Measurements from ENCODE around the gene BAD. TPM values are rescaled to one million over a fixed set of nuclear protein-coding genes. Genes with fewer than 3 reads are reported as not detected.

The BAD gene
- total RNA-seq, 1 donor from 2014 or later: 47.0 TPM

DNA sequence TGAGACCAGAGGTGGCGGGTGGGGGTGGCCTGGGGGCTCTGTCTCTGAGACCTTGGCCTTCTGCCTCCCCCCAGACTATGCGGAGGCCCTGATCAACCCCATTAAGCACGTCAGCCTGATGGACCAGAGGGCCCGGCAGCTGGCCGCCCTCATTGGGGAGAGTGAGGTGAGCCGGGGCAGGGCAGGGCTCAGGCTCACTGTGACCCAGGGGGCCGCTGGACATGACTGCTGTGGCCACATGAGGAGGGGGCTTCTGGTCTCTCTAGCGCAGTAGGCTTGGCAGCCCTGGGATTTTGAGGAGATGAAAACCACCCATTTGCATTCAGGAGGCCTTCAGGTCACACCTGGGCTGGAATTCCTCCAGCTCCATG is 20.5 kb downstream of the BAD start:
- TF ChIP-seq, protein P1, sequence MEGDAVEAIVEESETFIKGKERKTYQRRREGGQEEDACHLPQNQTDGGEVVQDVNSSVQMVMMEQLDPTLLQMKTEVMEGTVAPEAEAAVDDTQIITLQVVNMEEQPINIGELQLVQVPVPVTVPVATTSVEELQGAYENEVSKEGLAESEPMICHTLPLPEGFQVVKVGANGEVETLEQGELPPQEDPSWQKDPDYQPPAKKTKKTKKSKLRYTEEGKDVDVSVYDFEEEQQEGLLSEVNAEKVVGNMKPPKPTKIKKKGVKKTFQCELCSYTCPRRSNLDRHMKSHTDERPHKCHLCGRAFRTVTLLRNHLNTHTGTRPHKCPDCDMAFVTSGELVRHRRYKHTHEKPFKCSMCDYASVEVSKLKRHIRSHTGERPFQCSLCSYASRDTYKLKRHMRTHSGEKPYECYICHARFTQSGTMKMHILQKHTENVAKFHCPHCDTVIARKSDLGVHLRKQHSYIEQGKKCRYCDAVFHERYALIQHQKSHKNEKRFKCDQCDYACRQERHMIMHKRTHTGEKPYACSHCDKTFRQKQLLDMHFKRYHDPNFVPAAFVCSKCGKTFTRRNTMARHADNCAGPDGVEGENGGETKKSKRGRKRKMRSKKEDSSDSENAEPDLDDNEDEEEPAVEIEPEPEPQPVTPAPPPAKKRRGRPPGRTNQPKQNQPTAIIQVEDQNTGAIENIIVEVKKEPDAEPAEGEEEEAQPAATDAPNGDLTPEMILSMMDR (IDR thresholded peaks at IDR 0.05; ENCODE audit: partially characterized antibody, unreplicated experiment): no peak
- peaks cover 17% of the 10 kb centered on the region for H3K27me3 Mint-ChIP-seq (ENCODE audit: unreplicated experiment)
- H3K27ac Mint-ChIP-seq (ENCODE audit: unreplicated experiment): no peak overlapping the region
- DNase-seq: no peak
- peaks cover 1% of the 10 kb centered on the region for H3K4me1 Mint-ChIP-seq (ENCODE audit: low read depth, unreplicated experiment)
- H3K36me3 Mint-ChIP-seq (ENCODE audit: unreplicated experiment): no peaks in the 10 kb centered on the region
- H3K9me3 Mint-ChIP-seq (ENCODE audit: unreplicated experiment): peaks cover 11% of the 10 kb centered on the region
- H3K4me3 Mint-ChIP-seq (ENCODE audit: unreplicated experiment): no peak overlapping the region

DNA sequence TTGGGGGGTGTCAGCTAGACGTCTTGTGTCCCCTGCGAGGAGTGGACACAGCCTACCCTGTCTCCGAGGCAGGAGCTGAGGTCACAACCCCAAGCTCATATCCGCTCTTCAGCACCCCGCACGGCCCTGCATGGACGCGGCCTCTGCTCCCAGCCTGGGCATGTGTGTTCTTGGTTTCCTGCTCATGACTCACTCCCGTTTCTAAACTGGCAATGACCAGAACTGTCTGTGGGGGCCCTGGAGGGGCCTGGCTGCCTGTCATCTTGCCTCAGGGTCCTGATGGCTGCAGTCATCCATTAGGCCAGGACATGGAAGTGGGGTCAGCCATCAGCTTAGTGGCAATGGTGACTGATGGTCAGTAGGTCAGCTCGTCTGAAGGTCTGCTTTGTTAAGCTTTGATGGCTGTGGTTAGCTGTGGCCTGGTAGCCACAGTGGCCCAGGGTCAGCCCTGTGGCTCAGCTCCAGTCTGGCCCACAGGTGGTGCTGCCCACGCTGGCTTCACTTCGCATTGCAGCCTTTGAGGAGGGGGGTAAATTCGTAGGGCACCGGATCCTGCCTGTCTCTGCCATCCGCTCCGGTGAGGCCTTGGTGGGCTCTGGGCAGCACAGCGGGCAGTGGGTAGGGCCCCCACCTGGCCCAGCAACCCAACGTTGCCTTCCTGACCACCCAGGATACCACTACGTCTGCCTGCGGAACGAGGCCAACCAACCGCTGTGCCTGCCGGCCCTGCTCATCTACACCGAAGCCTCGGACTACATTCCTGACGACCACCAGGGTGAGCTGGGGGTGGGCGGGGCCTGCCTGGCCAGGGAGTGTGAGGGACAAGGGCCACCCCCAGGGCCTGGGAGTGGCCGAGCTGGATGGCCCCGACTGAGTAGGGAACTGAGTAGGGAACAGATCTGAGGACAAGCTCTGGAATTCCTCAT is 21.2 kb downstream of the BAD start:
- Mint-ChIP-seq H3K36me3 (ENCODE audit: unreplicated experiment) (no peaks in the 10 kb centered on the region), H3K27ac (ENCODE audit: unreplicated experiment) (no peak overlapping the region)

DNA sequence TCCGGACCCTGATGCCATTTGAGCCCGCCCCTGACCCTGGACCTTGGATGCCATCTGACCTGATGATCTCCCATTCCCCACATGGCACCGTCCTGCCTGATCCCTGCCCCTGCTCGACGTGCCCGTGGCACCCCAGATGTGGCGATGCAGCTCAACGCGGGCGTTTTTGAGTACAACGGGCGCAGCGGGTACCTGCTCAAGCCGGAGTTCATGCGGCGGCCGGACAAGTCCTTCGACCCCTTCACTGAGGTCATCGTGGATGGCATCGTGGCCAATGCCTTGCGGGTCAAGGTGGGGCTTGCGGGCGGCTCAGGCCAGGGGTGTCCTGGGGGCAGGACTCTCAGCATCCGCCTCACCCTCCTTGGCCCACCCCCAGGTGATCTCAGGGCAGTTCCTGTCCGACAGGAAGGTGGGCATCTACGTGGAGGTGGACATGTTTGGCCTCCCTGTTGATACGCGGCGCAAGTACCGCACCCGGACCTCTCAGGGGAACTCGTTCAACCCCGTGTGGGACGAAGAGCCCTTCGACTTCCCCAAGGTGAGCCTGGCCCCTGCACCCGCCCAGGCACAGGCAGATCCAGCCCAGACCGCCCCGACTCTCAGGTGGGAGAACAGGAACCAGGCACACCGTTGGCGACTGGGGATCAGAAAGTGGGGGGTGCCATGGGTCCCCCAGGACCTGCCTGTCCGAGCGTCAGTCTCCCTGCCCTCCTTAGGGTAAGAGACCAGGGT is 22.0 kb downstream of the BAD start:
- Mint-ChIP-seq H3K36me3 (ENCODE audit: unreplicated experiment) (no peaks in the 10 kb centered on the region), H3K9me3 (ENCODE audit: unreplicated experiment) (peaks cover 6% of the 10 kb centered on the region), H3K27me3 (ENCODE audit: unreplicated experiment) (peaks cover 13% of the 10 kb centered on the region), H3K4me3 (ENCODE audit: unreplicated experiment) (no peak overlapping the region), H3K4me1 (ENCODE audit: low read depth, unreplicated experiment) (no peaks in the 10 kb centered on the region), H3K27ac (ENCODE audit: unreplicated experiment) (no peak overlapping the region)
- TF ChIP-seq, protein P1 (IDR thresholded peaks at IDR 0.05; ENCODE audit: partially characterized antibody, unreplicated experiment): no peak
- DNase-seq: no peak

More for the DNA sequence above, 21.2 kb downstream of the BAD start:
- Mint-ChIP-seq H3K4me1 (ENCODE audit: low read depth, unreplicated experiment) (no peaks in the 10 kb centered on the region), H3K4me3 (ENCODE audit: unreplicated experiment) (peak overlapping the region; percentile 55), H3K27me3 (ENCODE audit: unreplicated experiment) (peaks cover 16% of the 10 kb centered on the region), H3K9me3 (ENCODE audit: unreplicated experiment) (peaks cover 11% of the 10 kb centered on the region)
- TF ChIP-seq, protein P1 (IDR thresholded peaks at IDR 0.05; ENCODE audit: partially characterized antibody, unreplicated experiment): no peak
- no peak for DNase-seq

DNA sequence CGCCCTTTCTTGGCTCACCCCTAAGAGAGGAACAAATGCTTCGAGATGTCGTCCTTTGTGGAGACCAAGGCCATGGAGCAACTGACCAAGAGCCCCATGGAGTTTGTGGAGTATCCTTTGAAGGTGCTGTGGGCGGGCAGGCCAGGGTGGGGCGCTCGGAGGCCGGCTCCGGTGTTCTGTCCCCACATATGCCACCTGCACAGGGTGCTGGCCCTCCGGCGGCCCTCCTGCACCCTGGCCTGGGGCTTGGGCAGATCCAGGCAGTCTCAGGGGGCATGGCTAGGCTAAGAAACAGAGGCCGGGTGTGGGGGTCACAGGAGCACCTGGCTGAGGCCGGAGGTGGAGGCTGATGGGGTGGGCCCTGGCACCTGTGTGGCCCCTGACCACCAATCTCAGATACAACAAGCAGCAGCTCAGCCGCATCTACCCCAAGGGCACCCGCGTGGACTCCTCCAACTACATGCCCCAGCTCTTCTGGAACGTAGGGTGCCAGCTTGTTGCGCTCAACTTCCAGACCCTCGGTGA is 22.8 kb downstream of the BAD start:
- Mint-ChIP-seq H3K36me3 (ENCODE audit: unreplicated experiment) (no peaks in the 10 kb centered on the region), H3K4me1 (ENCODE audit: low read depth, unreplicated experiment) (no peaks in the 10 kb centered on the region), H3K4me3 (ENCODE audit: unreplicated experiment) (no peak overlapping the region), H3K27ac (ENCODE audit: unreplicated experiment) (no peak overlapping the region), H3K27me3 (ENCODE audit: unreplicated experiment) (peaks cover 13% of the 10 kb centered on the region), H3K9me3 (ENCODE audit: unreplicated experiment) (peaks cover 6% of the 10 kb centered on the region)
- TF ChIP-seq, protein P1 (IDR thresholded peaks at IDR 0.05; ENCODE audit: partially characterized antibody, unreplicated experiment): no peak
- no peak for DNase-seq
